GM12891 (cell line): ENCODE measurements around the gene GGTLC1. TPM values are rescaled to one million over a fixed set of nuclear protein-coding genes. Genes with fewer than 3 reads are reported as not detected.
A peak's percentile ranks its signal among the peaks of the same experiment; 100 is the strongest.

Source experiments
- DNase-seq: peaks from one replicate; pipeline ENCODE4 v3.0.0; 2011; ENCODE audit warnings: low spot score; ENCODE audit not compliant: insufficient read length
- FAIRE-seq: peaks from 2 replicates; lab custom pipeline; 2011; peaks lifted over from hg19 to GRCh38; lab: Jason Lieb, UNC
- PAX5 ChIP-seq: IDR thresholded peaks from 2 replicates; pipeline ENCODE4 v1.6.1; 2011; ENCODE audit warnings: low read length, moderate library complexity, mild to moderate bottlenecking; ENCODE audit not compliant: insufficient read depth, severe bottlenecking
- POLR2A ChIP-seq: IDR thresholded peaks from 2 replicates; pipeline ENCODE4 v1.6.1; 2011; ENCODE audit warnings: low read depth, low read length, control low read depth
- POLR2AphosphoS5 ChIP-seq: IDR thresholded peaks from 2 replicates; pipeline ENCODE4 v1.6.1; 2011; ENCODE audit warnings: low read depth, low read length, control low read depth
- POU2F2 ChIP-seq: IDR thresholded peaks from 2 replicates; pipeline ENCODE4 v1.6.1; 2011; ENCODE audit warnings: low read depth, mild to moderate bottlenecking, control low read depth, low read length, moderate library complexity
- SPI1 ChIP-seq: IDR thresholded peaks from 2 replicates; pipeline ENCODE4 v1.6.1; 2011; ENCODE audit warnings: low read depth, low read length, control low read depth
- TAF1 ChIP-seq: IDR thresholded peaks from 2 replicates; pipeline ENCODE4 v1.6.1; 2011; ENCODE audit warnings: low read depth, low read length, control low read depth
- polyA plus RNA-seq: library from polyadenylated mRNA; unstranded; fragments of >200 nt; gene quantifications from one replicate; pipeline ENCODE4 v1.2.1, GENCODE V29; 2012; ENCODE audit warnings: low read depth, missing spikeins, inconsistent platforms; ENCODE audit not compliant: missing spikeins

Gene GGTLC1
- not detected for polyA plus RNA-seq

GRCh38 chr20:23988561-23988960 is at the start of gene GGTLC1:
TSS of gene GGTLC1 (minus strand) at chr20:23988779. CDS start at chr20:23986611, 2,168 bp downstream.
- TF ChIP-seq POLR2AphosphoS5 (no peak), POU2F2 (no peak), POLR2A (no peak), TAF1 (no peak), SPI1 (no peak), PAX5 (no peak)
- FAIRE-seq (no peak), DNase-seq (no peak)

- no peak for DNase-seq
- no peak for FAIRE-seq
Observed at GRCh38 chr20:24034820-24035219, 46.2 kb upstream of the GGTLC1 start.

GRCh38 chr20:24033565-24033964 is 45.0 kb upstream of the GGTLC1 start:
- FAIRE-seq (no peak), DNase-seq (no peak)
- TF ChIP-seq SPI1 (no peak), PAX5 (no peak), TAF1 (no peak), POLR2A (no peak), POLR2AphosphoS5 (no peak), POU2F2 (no peak)

More at GRCh38 chr20:24034820-24035219, 46.2 kb upstream of the GGTLC1 start:
- TF ChIP-seq SPI1 (no peak), TAF1 (no peak), POLR2AphosphoS5 (no peak), POLR2A (no peak), PAX5 (no peak), POU2F2 (no peak)

GRCh38 chr20:24033151-24033550 is 44.6 kb upstream of the GGTLC1 start:
- DNase-seq (no peak), FAIRE-seq (no peak)
- TF ChIP-seq TAF1 = no peak
- TF ChIP-seq POLR2A = no peak
- no peak for TF ChIP-seq PAX5
- no peak for TF ChIP-seq SPI1
- no peak for TF ChIP-seq POLR2AphosphoS5
- TF ChIP-seq POU2F2 = no peak

- no peak for DNase-seq
- TF ChIP-seq TAF1 = no peak
- FAIRE-seq = no peak
Observed at GRCh38 chr20:24032400-24032898, 43.9 kb upstream of the GGTLC1 start.

GRCh38 chr20:24027229-24027628 is 38.6 kb upstream of the GGTLC1 start:
- no peak for DNase-seq
- FAIRE-seq = no peak
- TF ChIP-seq TAF1 = no peak
- no peak for TF ChIP-seq POLR2A
- no peak for TF ChIP-seq POU2F2
- no peak for TF ChIP-seq PAX5
- no peak for TF ChIP-seq POLR2AphosphoS5
- TF ChIP-seq SPI1 = no peak

- FAIRE-seq (no peak), DNase-seq (no peak)
- no peak for TF ChIP-seq TAF1
Observed at GRCh38 chr20:24022621-24023180, 34.1 kb upstream of the GGTLC1 start.

- FAIRE-seq (no peak), DNase-seq (no peak)
- TF ChIP-seq POLR2A (no peak), TAF1 (no peak), SPI1 (no peak), POLR2AphosphoS5 (no peak), PAX5 (no peak), POU2F2 (no peak)
Observed at GRCh38 chr20:24018796-24019195, 30.2 kb upstream of the GGTLC1 start.

- DNase-seq (no peak), FAIRE-seq (no peak)
- TF ChIP-seq POLR2AphosphoS5 (no peak), POLR2A (no peak), TAF1 (no peak), SPI1 (no peak), POU2F2 (no peak), PAX5 (no peak)
Observed at GRCh38 chr20:24017458-24017755, 28.8 kb upstream of the GGTLC1 start.

- TF ChIP-seq SPI1 (no peak), TAF1 (no peak), PAX5 (no peak)
- DNase-seq = no peak
- no peak for FAIRE-seq
Observed at GRCh38 chr20:24016607-24017457, 28.3 kb upstream of the GGTLC1 start.

GRCh38 chr20:24013953-24014352 is 25.4 kb upstream of the GGTLC1 start:
- FAIRE-seq (peak; percentile 41), DNase-seq (no peak)
- no peak for TF ChIP-seq POLR2A
- TF ChIP-seq SPI1 = no peak
- TF ChIP-seq PAX5 = no peak
- no peak for TF ChIP-seq POU2F2
- no peak for TF ChIP-seq POLR2AphosphoS5
- no peak for TF ChIP-seq TAF1
